ENCODE data around the gene PDCD10. TPM values are rescaled to one million over a fixed set of nuclear protein-coding genes. Genes with fewer than 3 reads are reported as not detected.

Gene PDCD10
- total RNA-seq, 1 experiment from 2014 or later, result 84.6 TPM

- BruUV-seq (replicated peaks), result no TSS peak
- no peak for DNase-seq
- no peaks in the 10 kb centered on the region for H3K79me2 ChIP-seq (ENCODE audit: low read depth)
- H3K4me1 ChIP-seq (replicated peaks; ENCODE audit: insufficient read depth), result no peaks in the 10 kb centered on the region
- H3K9me2 ChIP-seq (ENCODE audit: insufficient read depth), result no peaks in the 10 kb centered on the region; the same call in 1 of the 2 replicates
- H3K9me3 ChIP-seq (ENCODE audit: insufficient read depth, low read depth), result 0 out of 2 replicates have a peak, but pooled peaks cover 3% of the 10 kb centered on the region
- no peak overlapping the region for H3K4me3 ChIP-seq
- no peaks in the 10 kb centered on the region for H3K36me3 ChIP-seq (ENCODE audit: low read depth)
- TF ChIP-seq EZH2 (IDR thresholded peaks at IDR 0.05; ENCODE audit: low read depth) (no peak), CTCF (conservative IDR thresholded peaks at IDR 0.05) (no peak)
- H3F3A ChIP-seq (ENCODE audit: insufficient read depth, low read depth), result no peaks in the 10 kb centered on the region
- H2AFZ ChIP-seq, result no peak overlapping the region
- H3K27me3 ChIP-seq (ENCODE audit: insufficient read depth, low read depth), result no peaks in the 10 kb centered on the region
- intact Hi-C loops (cut with micrococcal nuclease; ENCODE audit: unreplicated experiment), result no loop called here
- CTCF ChIA-PET, result no interaction called here
- H3K4me2 ChIP-seq, result no peak overlapping the region
- H4K20me1 ChIP-seq (ENCODE audit: insufficient read depth), result no peaks in the 10 kb centered on the region
- H3K27ac ChIP-seq, result no peak overlapping the region
- POLR2A ChIA-PET (ENCODE audit: unreplicated experiment), result no interaction called here
These were observed 38.9 kb upstream of the PDCD10 start for GRCh38 chr3:167773584-167773983.

GRCh38 chr3:167772992-167773391 lies 38.3 kb upstream of the PDCD10 start:
- DNase-seq, result no peak
- Histone ChIP-seq H3K4me3 (no peak overlapping the region), H3K36me3 (ENCODE audit: low read depth) (no peaks in the 10 kb centered on the region), H3K9me2 (ENCODE audit: insufficient read depth) (no peaks in the 10 kb centered on the region; the same call in 1 of the 2 replicates), H3F3A (ENCODE audit: insufficient read depth, low read depth) (no peaks in the 10 kb centered on the region), H3K79me2 (ENCODE audit: low read depth) (no peaks in the 10 kb centered on the region), H3K4me1 (replicated peaks; ENCODE audit: insufficient read depth) (no peaks in the 10 kb centered on the region), H2AFZ (no peak overlapping the region), H4K20me1 (ENCODE audit: insufficient read depth) (no peaks in the 10 kb centered on the region), H3K27me3 (ENCODE audit: insufficient read depth, low read depth) (no peaks in the 10 kb centered on the region), H3K9me3 (ENCODE audit: insufficient read depth, low read depth) (0 out of 2 replicates have a peak, but pooled peaks cover 2% of the 10 kb centered on the region), H3K27ac (no peak overlapping the region), H3K4me2 (no peak overlapping the region)
- CTCF ChIA-PET, result no interaction called here
- BruUV-seq (replicated peaks), result no TSS peak
- intact Hi-C loops (cut with micrococcal nuclease; ENCODE audit: unreplicated experiment), result no loop called here
- TF ChIP-seq EZH2 (IDR thresholded peaks at IDR 0.05; ENCODE audit: low read depth) (no peak), CTCF (conservative IDR thresholded peaks at IDR 0.05) (no peak)
- POLR2A ChIA-PET (ENCODE audit: unreplicated experiment), result no interaction called here

GRCh38 chr3:167762296-167762695 lies 27.6 kb upstream of the PDCD10 start:
- Histone ChIP-seq H3K79me2 (ENCODE audit: low read depth) (no peaks in the 10 kb centered on the region), H4K20me1 (ENCODE audit: insufficient read depth) (no peaks in the 10 kb centered on the region), H3K36me3 (ENCODE audit: low read depth) (no peaks in the 10 kb centered on the region), H3K27ac (no peak overlapping the region), H3K4me3 (no peak overlapping the region), H3K27me3 (ENCODE audit: insufficient read depth, low read depth) (no peaks in the 10 kb centered on the region), H3K4me2 (no peak overlapping the region), H3K9me3 (ENCODE audit: insufficient read depth, low read depth) (no peaks in the 10 kb centered on the region), H2AFZ (0 out of 2 replicates have a peak overlapping the region, but pooled peaks have one; percentile 3), H3K4me1 (replicated peaks; ENCODE audit: insufficient read depth) (no peaks in the 10 kb centered on the region), H3K9me2 (ENCODE audit: insufficient read depth) (no peaks in the 10 kb centered on the region), H3F3A (ENCODE audit: insufficient read depth, low read depth) (no peaks in the 10 kb centered on the region)
- POLR2A ChIA-PET (ENCODE audit: unreplicated experiment), result no interaction called here
- no TSS peak for BruUV-seq (replicated peaks)
- intact Hi-C loops (cut with micrococcal nuclease; ENCODE audit: unreplicated experiment), result no loop called here
- no peak for DNase-seq
- CTCF ChIA-PET, result no interaction called here
- TF ChIP-seq CTCF (conservative IDR thresholded peaks at IDR 0.05) (no peak), EZH2 (IDR thresholded peaks at IDR 0.05; ENCODE audit: low read depth) (no peak)
